ENCODE results near the gene KLHL4. TPM values are rescaled to one million over a fixed set of nuclear protein-coding genes. Genes with fewer than 3 reads are reported as not detected.
"Not testable (repeated sequence)": the region's sequence is repeated elsewhere in the genome, so short reads cannot be mapped to it uniquely, and the experiment has no call there.

The KLHL4 gene
- total and polyA plus RNA-seq, 2 of the 8 experiments (the other 6 are each of a cell fraction or from before 2014, with no cell fraction given), result 8.8 to 16.0 TPM

DNA sequence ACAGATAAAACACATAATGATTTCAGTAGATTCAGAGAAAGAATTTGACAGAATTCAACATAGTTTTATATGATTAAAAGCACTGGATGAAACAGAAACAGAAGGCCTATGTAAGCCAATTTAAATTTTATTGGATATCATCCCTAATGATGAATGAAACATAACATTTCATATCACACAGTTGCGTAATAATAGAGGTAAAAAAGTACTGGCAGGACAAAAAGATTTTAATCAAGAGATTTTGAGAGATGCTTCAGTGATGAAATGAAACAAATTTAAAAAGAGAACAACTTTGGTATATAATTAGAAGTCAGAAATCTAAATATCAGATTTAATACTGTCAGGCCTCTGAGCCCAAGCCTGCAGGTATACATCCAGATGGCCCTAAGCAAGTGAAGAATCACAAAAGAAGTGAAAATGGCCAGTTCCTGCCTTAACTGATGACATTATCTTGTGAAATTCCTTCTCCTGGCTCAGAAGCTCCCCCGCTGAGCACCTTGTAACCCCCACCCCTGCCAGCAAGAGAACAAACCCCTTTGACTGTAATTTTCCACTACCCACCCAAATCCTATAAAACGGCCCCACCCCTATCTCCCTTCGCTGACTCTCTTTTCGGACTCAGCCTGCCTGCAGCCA lies 170.6 kb downstream of the KLHL4 start:
- H4K8ac ChIP-seq (ENCODE audit: extremely low read depth, insufficient read depth, low read length); CTCF ChIA-PET (ENCODE audit: partially characterized antibody); H2BK15ac ChIP-seq (ENCODE audit: low read length); H3K27me3 ChIP-seq (replicated peaks in 1 of 4; ENCODE audit: control insufficient read depth in 3 of 4, extremely low read depth in 1 of 4, insufficient read depth in 3 of 4, low read length in 3 of 4); H3K23ac ChIP-seq (ENCODE audit: insufficient read length); H3K79me1 ChIP-seq (ENCODE audit: low read depth, low read length); H3K79me2 ChIP-seq (ENCODE audit: control insufficient read depth in 1 of 2, insufficient read depth in 2 of 2, low read length in 2 of 2); H3K56ac ChIP-seq (replicated peaks; ENCODE audit: insufficient read length, low read depth, low read length); H3K4me2 ChIP-seq (ENCODE audit: insufficient read depth in 1 of 2, low read depth in 2 of 2, low read length in 2 of 2); H3K9ac ChIP-seq (replicated peaks in 1 of 4; ENCODE audit: extremely low read depth in 1 of 4, low read depth in 3 of 4, low read length in 3 of 4); H3K9me3 ChIP-seq (ENCODE audit: insufficient read depth in 2 of 2, low read depth in 1 of 2, low read length in 1 of 2); H3K4ac ChIP-seq (replicated peaks; ENCODE audit: insufficient read length, low read depth, low read length); H3K4me1 ChIP-seq (replicated peaks in 1 of 4; ENCODE audit: control insufficient read depth in 3 of 4, insufficient read depth in 4 of 4, low read length in 3 of 4); H4K20me1 ChIP-seq (replicated peaks in 1 of 2; ENCODE audit: control insufficient read depth in 1 of 2, insufficient read depth in 2 of 2, low read length in 2 of 2); H4K91ac ChIP-seq (replicated peaks; ENCODE audit: insufficient read length, low read length); H2BK12ac ChIP-seq (ENCODE audit: low read depth, low read length); H2BK120ac ChIP-seq (replicated peaks; ENCODE audit: low read depth, low read length); H3K14ac ChIP-seq (ENCODE audit: insufficient read length); H2AK5ac ChIP-seq (ENCODE audit: low read depth, low read length); H2AFZ ChIP-seq (ENCODE audit: low read length); H2BK5ac ChIP-seq (ENCODE audit: low read depth, low read length); H3K18ac ChIP-seq (ENCODE audit: extremely low read depth, low read length); H2BK20ac ChIP-seq (ENCODE audit: low read length); H3K4me3 ChIP-seq (ENCODE audit: extremely low read depth in 1 of 4, insufficient read depth in 2 of 4, low read depth in 3 of 4, low read length in 4 of 4); H3K27ac ChIP-seq (ENCODE audit: low read depth, low read length); H3K23me2 ChIP-seq (ENCODE audit: low read depth, low read length): not testable (repeated sequence)
- POLR2A ChIA-PET (ENCODE audit: partially characterized antibody), result interaction anchor here (0.6 to 1.1 kb wide), 3 partner anchors 8 to 75 kb away, joined by 3 read pairs; no protein-coding TSS in a partner anchor
- Histone ChIP-seq H3K36me3 (ENCODE audit: control insufficient read depth in 2 of 4, insufficient read depth in 4 of 4, low read length in 3 of 4) (peaks cover 0 to 11% (median 0%) of the 10 kb centered on the region in 4 experiments; a peak in 1 of 8 replicates), H4K5ac (ENCODE audit: insufficient read length, low read depth, low read length) (peak overlapping the region; percentile 91)
- DNase-seq (ENCODE audit: low read depth in 1 of 2, low spot score in 2 of 2) (peak; percentile 10 to 51), FAIRE-seq (peak; percentile 58)
- TF ChIP-seq CEBPB (IDR thresholded peaks at IDR 0.05; ENCODE audit: low read depth, low read length), result peak; percentile 68; the same call in 1 of the 2 replicates
- WGBS, 2 experiments (ENCODE audit: extremely low coverage in 1 of 2, insufficient coverage in 1 of 2, insufficient read length in 1 of 2, insufficient replicate concordance in 2 of 2, low coverage in 1 of 2, low lambda C conversion rate in 2 of 2, missing lambda C conversion rate in 1 of 2), result 30% methylated on average over 5 of the region's 5 CpGs; no CpG with 5 or more reads in 1 of the 2 experiments
